Vagina (tissue), 2 donors: Measurements from ENCODE around the gene CPN2.

Experiments
- CTCF ChIP-seq, 3 experiments: fragments of 450-650 bp in 2 of 3; fragments of 200-600 bp in 1 of 3; sonication (generic) in 1 of 3; IDR thresholded peaks; one replicate each; pipeline ENCODE4 v1.5.1; 2017 to 2019; ENCODE audit warnings: antibody characterized with exemption in 3 of 3, mild to moderate bottlenecking in 2 of 3, moderate library complexity in 2 of 3
- POLR2A ChIP-seq, 2 donors: fragments of 450-650 bp; IDR thresholded peaks; one replicate each; pipeline ENCODE4 v1.6.1; 2017; ENCODE audit warnings: antibody characterized with exemption in 2 of 2, mild to moderate bottlenecking in 2 of 2, moderate library complexity in 2 of 2

- TF ChIP-seq CTCF (IDR thresholded peaks at IDR 0.05) (no peak), POLR2A (IDR thresholded peaks at IDR 0.05) (no peak)
These were observed 21.0 kb downstream of the CPN2 start for GRCh38 chr3:194330160-194330559.
